Kidney (tissue), 14 donors: ENCODE results near the gene TSPO2. TPM values are rescaled to one million over a fixed set of nuclear protein-coding genes. Genes with fewer than 3 reads are reported as not detected.
"Not testable (repeated sequence)": the region's sequence is repeated elsewhere in the genome, so short reads cannot be mapped to it uniquely, and the experiment has no call there.

ENCODE experiments used
- DNase-seq, 5 donors: peaks; one replicate each; pipeline ENCODE4 v3.0.0-alpha.2; 2013 to 2020
- FAIRE-seq: peaks from 2 replicates; lab custom pipeline; 2012; peaks lifted over from hg19 to GRCh38; lab: Jason Lieb, UNC
- H3K27ac ChIP-seq, 2 donors: one replicate each; pipeline ENCODE4 v1.7.0; 2013; ENCODE audit warnings: low read depth in 2 of 2, low read length in 2 of 2, inconsistent platforms in 1 of 2
- H3K27me3 ChIP-seq: one replicate; pipeline ENCODE4 v1.7.1; 2013; ENCODE audit warnings: low read length, inconsistent platforms; ENCODE audit not compliant: control insufficient read depth, insufficient read depth
- H3K36me3 ChIP-seq, 3 donors: one replicate each; pipeline versions ENCODE4 v1.7.0 to v1.7.1; 2013; ENCODE audit warnings: low read length in 3 of 3, control low read depth in 1 of 3, inconsistent platforms in 1 of 3; ENCODE audit not compliant: insufficient read depth in 3 of 3, control insufficient read depth in 2 of 3
- H3K4me1 ChIP-seq, 3 donors: one replicate each; pipeline versions ENCODE4 v1.7.0 to v1.7.1; 2013; ENCODE audit warnings: low read length in 3 of 3, inconsistent platforms in 1 of 3, low read depth in 1 of 3; ENCODE audit not compliant: control insufficient read depth in 2 of 3, insufficient read depth in 2 of 3
- H3K4me3 ChIP-seq, 3 donors: one replicate each; pipeline versions ENCODE4 v1.7.0 to v1.8.1; 2013; ENCODE audit warnings: low read length in 3 of 3, control low read depth in 1 of 3, inconsistent platforms in 1 of 3
- H3K9ac ChIP-seq, 3 donors: one replicate each; pipeline versions ENCODE4 v1.7.0 to v1.7.1; 2013; ENCODE audit warnings: low read length in 3 of 3, control low read depth in 1 of 3, inconsistent platforms in 1 of 3
- H3K9me3 ChIP-seq, 3 donors: one replicate each; pipeline versions ENCODE4 v1.7.0 to v1.7.1; 2013; ENCODE audit warnings: low read length in 3 of 3, control low read depth in 1 of 3, inconsistent platforms in 1 of 3; ENCODE audit not compliant: control insufficient read depth in 2 of 3, insufficient read depth in 1 of 3
- CTCF ChIP-seq: IDR thresholded peaks from 3 replicates; pipeline ENCODE4 v1.5.1; 2012; ENCODE audit warnings: mild to moderate bottlenecking, moderate library complexity, borderline replicate concordance; ENCODE audit not compliant: insufficient read depth; ENCODE audit errors: extremely low read depth
- intact Hi-C: fragments of 100-400 bp; cut with DNase I; formaldehyde crosslinking; loops from one replicate; pipeline ENCODE4 v1.11.1; 2022
- polyA plus RNA-seq: library from polyadenylated mRNA; stranded (reverse); fragments of 350-450 nt; fragmentation: Illumina TruSeq; extraction: RNeasy Lipid Tissue Mini Kit (QIAGEN cat#74804); gene quantifications from one replicate; pipeline ENCODE4 v1.2.3, GENCODE V29; 2014; ENCODE audit warnings: low read depth, low replicate concordance; ENCODE audit not compliant: insufficient read depth
- total RNA-seq: library from RNA; stranded (reverse); fragmentation: NEBNext Ultra II Directional; extraction: Animal tissue kit (Norgen Biotek cat#: 25700); gene quantifications from one replicate; pipeline ENCODE4 v1.2.1, GENCODE V29; 2021
- donor health status: control.
- donor health status: control.
- donor health status: control.
- donor health status: control.
- donor health status: control.
- donor health status: DM: yes; HTN: yes; CAD: no.
- donor health status: Normal renal cell carcinoma (clear cell type).

Gene TSPO2
- total and polyA plus RNA-seq, 2 donors from 2014 or later, result 0.44 to 0.88 TPM

- Histone ChIP-seq H3K9ac (no peak overlapping the region), H3K36me3 (no peaks in the 10 kb centered on the region), H3K27me3 (no peaks in the 10 kb centered on the region), H3K4me1 (peaks cover 0 to 11% (median 4%) of the 10 kb centered on the region in 3 donors), H3K9me3 (no peaks in the 10 kb centered on the region), H3K27ac (peak overlapping the region; percentile 16 to 48), H3K4me3 (no peak overlapping the region)
- no peak for FAIRE-seq
- intact Hi-C loops, result no loop called here
- TF ChIP-seq CTCF, result no peak
- no peak for DNase-seq
These were observed 27.5 kb upstream of the TSPO2 start for GRCh38 chr6:41014780-41015179.

GRCh38 chr6:41015860-41016259 lies 26.4 kb upstream of the TSPO2 start:
- H3K9ac ChIP-seq, H3K36me3 ChIP-seq, H3K9me3 ChIP-seq, intact Hi-C loops, H3K27ac ChIP-seq, H3K27me3 ChIP-seq, DNase-seq, FAIRE-seq, H3K4me3 ChIP-seq: not testable (repeated sequence)
- peaks cover 0 to 11% (median 4%) of the 10 kb centered on the region in 3 donors for H3K4me1 ChIP-seq

- no peak for FAIRE-seq
- Histone ChIP-seq H3K27ac (no peak overlapping the region), H3K4me3 (no peak overlapping the region), H3K4me1 (peaks cover 0 to 20% (median 7%) of the 10 kb centered on the region in 3 donors), H3K9ac (no peak overlapping the region), H3K27me3 (no peaks in the 10 kb centered on the region), H3K36me3 (no peaks in the 10 kb centered on the region), H3K9me3 (peaks cover 0 to 6% (median 0%) of the 10 kb centered on the region in 3 donors)
- intact Hi-C loops, result no loop called here
- no peak for DNase-seq
- TF ChIP-seq CTCF, result no peak
These were observed 24.6 kb upstream of the TSPO2 start for GRCh38 chr6:41017663-41018062.

- peak; percentile 22 for TF ChIP-seq CTCF
- Histone ChIP-seq H3K4me3 (no peak overlapping the region), H3K27me3 (no peaks in the 10 kb centered on the region), H3K9ac (no peak overlapping the region), H3K36me3 (no peaks in the 10 kb centered on the region), H3K4me1 (peaks cover 0 to 18% (median 7%) of the 10 kb centered on the region in 3 donors), H3K9me3 (peaks cover 0 to 6% (median 0%) of the 10 kb centered on the region in 3 donors), H3K27ac (peak overlapping the region in 1 of 2 donors; percentile 76)
- intact Hi-C loops, result no loop called here
- FAIRE-seq (no peak), DNase-seq (peak in 1 of 5 donors; percentile 46)
These were observed 20.4 kb upstream of the TSPO2 start for GRCh38 chr6:41021832-41022231.
